ENCODE data around the gene CARD19. TPM values are rescaled to one million over a fixed set of nuclear protein-coding genes. Genes with fewer than 3 reads are reported as not detected.

CARD19 gene
- total RNA-seq, 3 donors from 2014 or later, result 59.0 to 79.3 (median 62.1) TPM

GRCh38 chr9:93092251-93092991 lies 3.6 kb upstream of the CARD19 start:
- TF ChIP-seq POLR2A (IDR thresholded peaks at IDR 0.05) (no peak), CTCF (IDR thresholded peaks at IDR 0.05) (no peak)
- Histone ChIP-seq H3K27ac (peak overlapping the region; percentile 94 to 96), H3K4me3 (no peak overlapping the region), H3K27me3 (no peaks in the 10 kb centered on the region), H3K9me3 (peaks cover 5 to 13% of the 10 kb centered on the region in 2 donors), H3K36me3 (no peaks in the 10 kb centered on the region), H3K4me1 (peaks cover 0 to 13% of the 10 kb centered on the region in 2 donors)
- intact Hi-C loops (cut with DNase I; ENCODE audit: low total_unique reads), result no loop called here
- peak in 1 of 2 donors; percentile 27 for DNase-seq (ENCODE audit: low spot score in 2 of 2)

GRCh38 chr9:93093127-93093876 lies 2.7 kb upstream of the CARD19 start:
- peak in 1 of 2 donors; percentile 43 for DNase-seq (ENCODE audit: low spot score in 2 of 2)

DNA sequence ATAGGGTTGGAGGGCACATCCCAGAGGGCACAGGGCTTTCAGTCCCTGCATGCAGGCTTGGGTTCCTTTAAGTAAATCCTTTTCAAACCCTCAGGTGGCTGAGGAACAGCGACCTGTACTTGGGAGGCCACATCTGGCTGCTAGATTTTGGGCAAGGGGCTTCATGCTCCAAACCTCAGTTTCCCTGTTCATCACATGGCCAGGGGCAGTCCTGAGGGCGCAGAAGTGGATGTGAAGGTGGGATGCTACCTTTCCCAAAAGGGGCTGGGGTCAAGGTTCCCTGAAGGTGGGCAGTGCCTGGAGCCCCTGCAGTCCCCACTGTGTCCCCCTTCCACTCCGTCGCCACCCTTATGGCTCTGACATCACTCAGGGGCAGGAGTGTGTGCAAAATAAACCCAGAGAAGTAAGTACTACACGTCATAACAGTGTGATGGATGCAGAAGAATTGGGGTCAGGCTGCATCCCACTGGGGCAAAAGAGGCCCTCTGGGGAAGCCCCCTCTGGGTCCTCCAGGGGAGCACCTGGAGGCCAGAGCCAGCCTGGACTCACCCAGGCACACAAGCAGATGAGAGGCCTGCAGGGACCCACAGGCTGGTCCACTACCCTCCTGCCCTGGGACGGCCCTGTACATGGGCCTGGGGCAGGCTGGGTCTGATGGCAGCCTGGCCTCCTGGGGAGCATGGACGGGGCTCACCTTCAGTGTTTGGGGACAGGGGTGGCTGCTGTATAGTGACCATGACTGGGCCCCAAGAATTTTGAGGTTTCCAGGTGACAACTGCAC lies 1.9 kb upstream of the CARD19 start:
- TF ChIP-seq POLR2A (IDR thresholded peaks at IDR 0.05) (no peak), POLR2AphosphoS5 (IDR thresholded peaks at IDR 0.05) (no peak), CTCF (IDR thresholded peaks at IDR 0.05) (no peak)
- Histone ChIP-seq H3K4me1 (peaks cover 0 to 30% of the 10 kb centered on the region in 2 donors), H3K4me3 (no peak overlapping the region), H3K27ac (peak overlapping the region; percentile 94 to 96), H3K36me3 (no peaks in the 10 kb centered on the region), H3K9me3 (peaks cover 5 to 13% of the 10 kb centered on the region in 2 donors), H3K27me3 (no peaks in the 10 kb centered on the region)
- DNase-seq (ENCODE audit: low spot score in 2 of 2), result peak in 1 of 2 donors; percentile 48
- intact Hi-C loops (cut with DNase I; ENCODE audit: low total_unique reads), result no loop called here

More at GRCh38 chr9:93093127-93093876, 2.7 kb upstream of the CARD19 start:
- Histone ChIP-seq H3K9me3 (peaks cover 5 to 13% of the 10 kb centered on the region in 2 donors), H3K27ac (peak overlapping the region; percentile 94 to 96), H3K4me3 (no peak overlapping the region), H3K27me3 (no peaks in the 10 kb centered on the region), H3K36me3 (no peaks in the 10 kb centered on the region), H3K4me1 (peaks cover 0 to 22% of the 10 kb centered on the region in 2 donors)
- TF ChIP-seq CTCF (IDR thresholded peaks at IDR 0.05) (no peak), POLR2AphosphoS5 (IDR thresholded peaks at IDR 0.05) (no peak), POLR2A (IDR thresholded peaks at IDR 0.05) (no peak)
- intact Hi-C loops (cut with DNase I; ENCODE audit: low total_unique reads), result no loop called here

GRCh38 chr9:93094658-93095204 lies 1.3 kb upstream of the CARD19 start:
- H3K4me1 ChIP-seq, result peaks cover 0 to 33% of the 10 kb centered on the region in 2 donors
- H3K27ac ChIP-seq, result peak overlapping the region; percentile 94 to 96
- intact Hi-C loops (cut with DNase I; ENCODE audit: low total_unique reads), result loop anchor here (5.0 kb wide), 1 partner anchor 38 kb away; the partner anchor contains the start of gene NINJ1
- no peaks in the 10 kb centered on the region for H3K27me3 ChIP-seq
- peak overlapping the region; percentile 50 to 97 (median 86) for H3K4me3 ChIP-seq
- peaks cover 5 to 13% of the 10 kb centered on the region in 2 donors for H3K9me3 ChIP-seq
- DNase-seq (ENCODE audit: low spot score in 2 of 2), result peak; percentile 51 to 59
- H3K36me3 ChIP-seq, result no peaks in the 10 kb centered on the region
- TF ChIP-seq POLR2A (IDR thresholded peaks at IDR 0.05) (no peak), POLR2AphosphoS5 (IDR thresholded peaks at IDR 0.05) (no peak), CTCF (IDR thresholded peaks at IDR 0.05) (no peak)

Measured in breast epithelium (tissue), 4 donors.